ENCODE results near the gene SYNE2. TPM values are rescaled to one million over a fixed set of nuclear protein-coding genes. Genes with fewer than 3 reads are reported as not detected.
"Not testable (repeated sequence)": the region's sequence is repeated elsewhere in the genome, so short reads cannot be mapped to it uniquely, and the experiment has no call there.

SYNE2 gene
- total RNA-seq, 1 donor: 25.8 TPM

DNA sequence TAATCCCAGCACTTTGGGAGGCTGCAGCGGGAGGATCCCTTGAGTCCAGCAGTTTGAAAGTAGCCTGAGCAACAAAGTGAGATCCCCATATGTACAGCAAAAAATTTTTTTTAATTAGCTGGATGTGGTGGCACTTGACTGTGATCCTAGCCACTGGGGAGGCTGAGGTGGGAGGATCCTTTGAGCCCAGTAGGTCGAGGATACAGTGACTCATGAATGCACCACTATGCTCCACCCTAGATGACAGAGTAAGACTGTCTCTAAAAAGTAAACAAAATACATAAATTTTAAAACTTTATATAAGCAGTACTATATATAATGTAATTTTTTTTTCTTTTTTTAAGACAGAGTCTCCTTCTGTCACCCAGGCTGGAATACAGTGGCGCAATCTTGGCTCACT is 326.0 kb downstream of the SYNE2 start:
- TF ChIP-seq, protein P1, sequence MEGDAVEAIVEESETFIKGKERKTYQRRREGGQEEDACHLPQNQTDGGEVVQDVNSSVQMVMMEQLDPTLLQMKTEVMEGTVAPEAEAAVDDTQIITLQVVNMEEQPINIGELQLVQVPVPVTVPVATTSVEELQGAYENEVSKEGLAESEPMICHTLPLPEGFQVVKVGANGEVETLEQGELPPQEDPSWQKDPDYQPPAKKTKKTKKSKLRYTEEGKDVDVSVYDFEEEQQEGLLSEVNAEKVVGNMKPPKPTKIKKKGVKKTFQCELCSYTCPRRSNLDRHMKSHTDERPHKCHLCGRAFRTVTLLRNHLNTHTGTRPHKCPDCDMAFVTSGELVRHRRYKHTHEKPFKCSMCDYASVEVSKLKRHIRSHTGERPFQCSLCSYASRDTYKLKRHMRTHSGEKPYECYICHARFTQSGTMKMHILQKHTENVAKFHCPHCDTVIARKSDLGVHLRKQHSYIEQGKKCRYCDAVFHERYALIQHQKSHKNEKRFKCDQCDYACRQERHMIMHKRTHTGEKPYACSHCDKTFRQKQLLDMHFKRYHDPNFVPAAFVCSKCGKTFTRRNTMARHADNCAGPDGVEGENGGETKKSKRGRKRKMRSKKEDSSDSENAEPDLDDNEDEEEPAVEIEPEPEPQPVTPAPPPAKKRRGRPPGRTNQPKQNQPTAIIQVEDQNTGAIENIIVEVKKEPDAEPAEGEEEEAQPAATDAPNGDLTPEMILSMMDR (IDR thresholded peaks at IDR 0.05; ENCODE audit: insufficient read depth, low read length): no peak
- no peak overlapping the region for H3K4me3 ChIP-seq (ENCODE audit: low read depth, low read length)
- no peak for DNase-seq (ENCODE audit: low read depth)

- H3K4me3 ChIP-seq (ENCODE audit: low read depth, low read length); DNase-seq (ENCODE audit: low read depth): not testable (repeated sequence)
Observed at GRCh38 chr14:64182908-64183307, 330.1 kb downstream of the SYNE2 start.

- DNase-seq (ENCODE audit: low read depth): no peak
- no peak overlapping the region for H3K4me3 ChIP-seq (ENCODE audit: low read depth, low read length)
- TF ChIP-seq, protein P1 (IDR thresholded peaks at IDR 0.05; ENCODE audit: insufficient read depth, low read length): no peak
Observed at GRCh38 chr14:64184103-64184729, 331.4 kb downstream of the SYNE2 start.

- H3K4me3 ChIP-seq (ENCODE audit: low read depth, low read length): no peak overlapping the region
- no peak for DNase-seq (ENCODE audit: low read depth)
- TF ChIP-seq, protein P1 (IDR thresholded peaks at IDR 0.05; ENCODE audit: insufficient read depth, low read length): no peak
Observed at GRCh38 chr14:64185184-64185583, 332.4 kb downstream of the SYNE2 start.

DNA sequence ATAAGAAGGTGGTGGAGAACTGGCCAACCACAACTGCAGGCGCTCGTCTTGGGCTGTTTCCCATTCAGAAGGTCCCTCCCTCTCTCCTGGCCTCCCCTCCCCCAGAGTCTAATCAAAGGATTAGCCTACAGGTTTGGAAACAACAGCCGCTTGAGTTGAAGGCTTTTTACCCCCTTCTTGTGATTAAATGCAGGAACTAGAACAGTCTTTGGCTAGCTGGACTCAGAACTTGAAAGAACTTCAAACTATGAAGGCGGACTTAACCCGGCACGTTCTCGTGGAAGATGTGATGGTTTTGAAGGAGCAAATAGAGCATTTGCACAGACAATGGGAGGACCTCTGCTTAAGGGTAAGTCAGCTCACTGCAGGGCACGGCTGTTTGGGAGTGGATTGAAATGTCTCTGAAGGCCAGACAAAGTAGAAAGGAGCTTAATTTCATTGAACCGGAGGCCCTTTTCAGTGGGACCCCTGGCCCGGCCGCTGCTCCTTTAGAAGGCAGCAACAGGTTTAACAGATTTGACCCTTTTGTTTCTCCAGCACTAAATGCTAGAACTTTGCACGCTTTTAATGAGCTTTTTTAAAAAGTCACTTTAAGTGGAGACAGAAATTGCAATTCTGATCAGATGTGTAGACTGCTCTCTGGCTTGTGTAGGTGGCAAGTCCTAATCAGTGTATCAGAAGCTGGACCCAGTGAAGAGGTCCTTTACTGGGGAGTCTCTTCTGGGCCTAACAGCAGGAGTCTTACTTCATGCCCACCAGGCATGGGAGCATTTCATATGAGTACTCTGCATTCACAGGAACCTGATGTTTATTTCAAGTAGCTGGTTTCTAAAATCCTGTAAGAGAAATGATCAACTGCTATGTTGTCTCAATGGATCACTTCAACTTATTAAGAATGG is 333.7 kb downstream of the SYNE2 start:
- no peak for DNase-seq (ENCODE audit: low read depth)
- no peak overlapping the region for H3K4me3 ChIP-seq (ENCODE audit: low read depth, low read length)
- TF ChIP-seq, protein P1 (IDR thresholded peaks at IDR 0.05; ENCODE audit: insufficient read depth, low read length): no peak

- TF ChIP-seq, protein P1 (IDR thresholded peaks at IDR 0.05; ENCODE audit: insufficient read depth, low read length): no peak
- DNase-seq (ENCODE audit: low read depth): no peak
Observed at GRCh38 chr14:64187331-64187730, 334.5 kb downstream of the SYNE2 start.

GRCh38 chr14:64190974-64191502 is 338.2 kb downstream of the SYNE2 start:
- no peak for DNase-seq (ENCODE audit: low read depth)
- no peak overlapping the region for H3K4me3 ChIP-seq (ENCODE audit: low read depth, low read length)
- TF ChIP-seq, protein P1 (IDR thresholded peaks at IDR 0.05; ENCODE audit: insufficient read depth, low read length): no peak

More at GRCh38 chr14:64187331-64187730, 334.5 kb downstream of the SYNE2 start:
- H3K4me3 ChIP-seq (ENCODE audit: low read depth, low read length): no peak overlapping the region
